GM12874 (cell line): ENCODE results near the gene CLIP1.

Experiments
- TF ChIP-seq, protein P1 (sequence below): IDR thresholded peaks from 2 replicates; pipeline ENCODE4 v1.5.1; 2011; ENCODE audit warnings: low read depth, mild to moderate bottlenecking, control low read depth, low read length, moderate library complexity; ENCODE audit not compliant: insufficient read depth

CLIP1 gene

DNA sequence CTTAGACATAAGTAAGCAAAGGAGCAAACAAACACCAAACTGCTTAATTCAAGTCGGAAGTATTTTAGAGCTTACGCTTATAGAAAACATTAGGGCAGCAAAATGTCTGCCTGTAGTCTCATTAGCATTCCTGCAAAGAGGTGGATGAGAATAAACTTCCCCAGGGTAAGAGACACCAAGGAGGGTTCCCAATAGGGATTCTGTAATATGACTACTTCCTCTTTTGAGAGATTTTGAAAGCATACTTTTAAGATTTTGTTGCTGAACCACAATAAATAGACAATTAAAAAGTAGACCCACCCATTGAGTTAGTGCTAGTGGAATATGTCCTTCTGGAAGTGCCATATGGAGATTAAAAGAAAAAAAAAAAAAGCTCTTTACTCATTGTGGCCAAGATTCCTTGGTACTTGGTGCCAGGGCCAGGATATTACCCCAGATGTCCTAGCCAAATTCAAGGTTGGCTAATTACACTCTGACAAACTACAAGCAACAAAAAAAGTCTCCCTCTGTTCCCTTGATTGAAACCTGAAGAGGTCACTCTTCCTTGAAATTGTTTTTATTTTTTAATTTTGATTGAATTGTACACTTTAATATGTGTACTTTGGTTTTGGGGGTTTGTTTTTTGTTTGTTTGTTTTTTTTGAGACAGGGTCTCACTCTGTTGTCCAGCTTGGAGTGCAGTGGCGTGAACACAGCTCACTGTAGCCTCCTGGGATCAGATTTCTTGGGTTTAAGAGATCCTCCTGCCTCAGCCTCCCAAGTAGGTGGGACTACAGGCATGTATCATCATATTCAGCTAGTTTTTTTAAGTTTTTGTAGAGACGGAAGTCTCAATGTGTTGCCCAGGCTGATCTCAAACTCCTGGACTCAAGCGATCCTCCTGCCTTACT, 8.7 kb downstream of the CLIP1 start:
- TF ChIP-seq, protein P1, sequence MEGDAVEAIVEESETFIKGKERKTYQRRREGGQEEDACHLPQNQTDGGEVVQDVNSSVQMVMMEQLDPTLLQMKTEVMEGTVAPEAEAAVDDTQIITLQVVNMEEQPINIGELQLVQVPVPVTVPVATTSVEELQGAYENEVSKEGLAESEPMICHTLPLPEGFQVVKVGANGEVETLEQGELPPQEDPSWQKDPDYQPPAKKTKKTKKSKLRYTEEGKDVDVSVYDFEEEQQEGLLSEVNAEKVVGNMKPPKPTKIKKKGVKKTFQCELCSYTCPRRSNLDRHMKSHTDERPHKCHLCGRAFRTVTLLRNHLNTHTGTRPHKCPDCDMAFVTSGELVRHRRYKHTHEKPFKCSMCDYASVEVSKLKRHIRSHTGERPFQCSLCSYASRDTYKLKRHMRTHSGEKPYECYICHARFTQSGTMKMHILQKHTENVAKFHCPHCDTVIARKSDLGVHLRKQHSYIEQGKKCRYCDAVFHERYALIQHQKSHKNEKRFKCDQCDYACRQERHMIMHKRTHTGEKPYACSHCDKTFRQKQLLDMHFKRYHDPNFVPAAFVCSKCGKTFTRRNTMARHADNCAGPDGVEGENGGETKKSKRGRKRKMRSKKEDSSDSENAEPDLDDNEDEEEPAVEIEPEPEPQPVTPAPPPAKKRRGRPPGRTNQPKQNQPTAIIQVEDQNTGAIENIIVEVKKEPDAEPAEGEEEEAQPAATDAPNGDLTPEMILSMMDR, result no peak

DNA sequence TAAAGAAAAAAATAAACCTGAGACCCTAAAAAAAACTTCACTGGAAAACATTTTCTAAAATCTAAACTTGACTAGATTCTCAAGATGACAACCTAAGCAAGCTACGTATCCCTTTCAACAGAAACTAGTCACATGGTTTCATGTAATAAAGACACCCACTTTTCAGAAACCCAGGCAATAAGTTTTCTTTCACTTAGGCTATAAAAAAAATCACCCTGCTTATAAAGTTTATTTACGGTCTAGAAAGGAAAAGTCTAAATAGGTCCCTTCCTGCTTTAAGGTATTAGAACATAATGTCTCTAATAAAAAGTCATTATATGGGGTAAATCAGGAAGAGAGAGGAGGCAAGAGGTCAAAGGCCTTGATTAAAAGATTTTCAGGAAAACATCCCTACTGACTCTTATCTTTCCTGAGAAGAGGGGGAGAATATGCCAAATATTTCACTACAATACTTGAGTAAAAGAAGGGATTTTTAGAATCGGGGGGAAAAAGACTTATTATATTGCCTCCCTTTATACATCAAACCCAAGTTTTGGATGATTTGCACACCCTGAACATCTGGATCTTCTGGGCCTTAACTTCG, 9.5 kb downstream of the CLIP1 start:
- TF ChIP-seq, protein P1, result no peak

DNA sequence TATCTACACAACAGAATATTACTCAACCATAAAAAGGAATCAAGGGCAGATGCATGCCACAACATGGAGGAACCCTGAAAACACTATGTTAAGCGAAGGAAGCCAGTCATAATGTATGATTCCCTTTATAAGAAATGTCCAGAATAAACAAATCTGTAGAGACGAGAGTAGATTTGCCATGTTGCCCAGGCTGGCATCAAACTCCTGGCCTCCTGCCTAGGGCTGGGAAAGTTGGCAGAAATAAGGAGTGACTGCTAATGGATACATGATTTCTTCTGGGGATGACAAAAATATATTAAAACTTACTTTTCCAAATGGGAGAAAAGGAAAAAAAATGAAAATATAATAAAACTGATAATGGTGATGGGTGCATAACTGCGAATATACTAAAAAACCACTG, 10.9 kb downstream of the CLIP1 start:
- TF ChIP-seq, protein P1, result no peak

DNA sequence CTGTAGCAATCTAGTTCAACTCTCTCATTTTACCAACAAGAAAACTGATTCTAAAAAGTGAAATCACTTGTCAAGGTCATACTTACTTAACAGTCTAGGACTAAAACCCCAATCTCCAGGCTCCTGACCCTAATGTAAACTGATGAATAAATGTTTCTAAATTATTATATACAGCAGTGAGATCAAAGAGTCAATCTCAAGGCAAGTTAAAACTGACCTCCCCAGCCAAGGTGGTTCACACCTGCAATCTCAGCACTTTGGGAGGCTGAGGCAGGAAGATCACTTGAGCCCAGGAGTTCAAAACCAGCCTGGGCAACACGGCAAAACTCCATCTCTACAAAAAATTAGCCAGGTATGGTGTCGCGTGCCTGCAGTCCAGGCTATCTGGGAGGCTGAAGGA, 15.3 kb downstream of the CLIP1 start:
- TF ChIP-seq, protein P1, result no peak

DNA sequence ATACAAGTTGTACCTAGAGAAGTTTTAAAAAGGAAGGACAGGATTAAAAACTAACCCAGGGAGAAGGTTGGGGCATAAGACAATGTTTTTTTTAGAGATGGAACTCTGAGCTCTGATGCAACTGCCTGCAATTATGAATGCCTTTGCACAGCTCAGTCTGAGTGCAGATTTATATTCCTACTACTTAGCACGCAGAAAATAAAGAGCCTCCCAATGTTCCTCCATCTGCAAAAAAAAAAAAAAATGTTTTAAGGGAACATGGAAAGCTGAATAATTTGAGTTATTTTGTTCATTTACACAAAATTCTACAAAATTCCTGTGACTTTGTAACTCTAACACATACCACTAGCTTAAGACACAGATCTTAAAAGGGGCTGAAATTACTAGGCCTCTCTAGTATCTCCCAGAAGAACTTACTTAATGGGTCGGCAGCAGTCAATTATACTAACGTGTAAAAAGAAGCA, 15.7 kb downstream of the CLIP1 start:
- TF ChIP-seq, protein P1, result no peak

DNA sequence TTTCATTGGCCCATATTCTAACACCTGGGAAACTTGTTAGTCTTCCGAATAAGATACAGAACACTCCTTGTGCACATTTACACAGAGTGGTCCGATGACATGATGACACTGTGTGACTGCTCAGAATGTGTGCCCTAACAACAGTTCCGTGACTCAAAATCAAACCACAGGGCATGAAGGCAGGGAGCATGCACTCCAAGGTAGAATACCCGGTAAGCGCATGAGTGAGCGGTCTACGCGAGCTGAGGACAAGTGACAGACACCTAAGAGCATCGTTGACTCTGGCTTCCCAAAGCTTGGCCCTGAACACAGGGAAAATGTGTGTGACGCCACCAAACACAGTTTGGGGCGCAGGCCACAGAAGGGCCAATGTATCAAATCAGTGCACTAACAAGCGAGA, 18.6 kb downstream of the CLIP1 start:
- TF ChIP-seq, protein P1, result no peak

DNA sequence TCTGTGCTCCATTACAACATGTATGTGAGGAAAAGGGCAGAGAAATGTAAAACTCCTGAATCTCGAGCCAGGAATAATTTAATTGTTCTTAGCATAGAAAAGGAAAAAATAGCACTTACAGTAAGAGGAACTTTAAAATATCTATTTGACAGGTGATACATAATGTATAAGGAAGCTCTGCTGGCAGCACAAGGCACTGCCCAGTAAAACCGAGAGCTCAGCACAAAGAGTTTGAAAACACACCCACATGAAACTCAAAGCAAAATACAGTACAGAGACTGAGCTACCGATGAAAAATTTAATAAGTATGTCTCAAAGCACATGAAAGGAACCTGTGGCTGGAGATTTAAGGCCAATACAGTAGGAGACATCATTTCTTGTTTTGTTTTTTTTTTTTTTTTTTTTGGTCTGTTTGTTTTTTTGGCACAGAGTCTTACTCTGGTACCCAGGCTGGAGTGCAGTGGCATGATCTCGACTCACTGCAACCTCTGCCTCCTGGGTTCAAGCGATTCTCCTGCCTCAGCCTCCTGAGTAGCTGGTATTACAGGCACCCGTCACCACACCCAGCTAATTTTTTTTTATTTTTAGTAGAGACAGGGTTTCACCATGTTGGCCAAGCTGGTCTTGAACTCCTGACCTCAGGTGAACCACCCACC, 19.2 kb downstream of the CLIP1 start:
- TF ChIP-seq, protein P1, result 0 out of 2 replicates have a peak, but pooled peaks have one; percentile 7
